SH-SY5Y (cell line): ENCODE results near the gene SHB.

ENCODE experiments used
- GATA2 ChIP-seq: IDR thresholded peaks from 2 replicates; pipeline ENCODE4 v1.6.1; 2011; ENCODE audit warnings: mild to moderate bottlenecking, low read depth, low read length
- GATA3 ChIP-seq: IDR thresholded peaks from 2 replicates; pipeline ENCODE4 v1.6.1; 2011; ENCODE audit warnings: low read depth, mild to moderate bottlenecking, low read length, moderate library complexity

DNA sequence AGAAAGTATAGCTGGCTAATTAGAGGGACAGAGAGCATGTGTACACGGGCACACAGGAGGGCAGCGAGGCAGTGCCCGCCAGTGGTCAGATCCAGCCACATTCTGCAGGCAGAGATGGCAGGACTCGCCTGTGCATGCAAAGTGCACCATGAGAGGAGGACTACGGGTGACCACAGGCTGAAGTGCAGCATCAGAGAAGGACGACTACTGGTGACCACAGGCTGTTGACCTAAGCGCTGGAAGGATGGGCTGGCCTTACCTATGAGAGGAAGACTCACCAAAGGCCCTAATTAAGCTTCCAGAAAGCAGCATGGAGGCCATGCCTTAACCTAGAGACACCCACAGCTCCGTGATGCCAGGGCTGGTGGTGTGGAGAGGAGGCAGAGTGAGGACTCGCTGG, 110.9 kb downstream of the SHB start:
- TF ChIP-seq GATA3, result no peak
- no peak for TF ChIP-seq GATA2
